GM18907 (cell line): ENCODE results near the gene RCAN1.

Experiments used
- ATAC-seq: cut with Tn5 transposase; IDR thresholded peaks from one replicate; pipeline ENCODE4 v1.9.1; 2021; ENCODE audit warnings: mild to moderate bottlenecking, moderate library complexity; ENCODE audit not compliant: unreplicated experiment

RCAN1 gene

GRCh38 chr21:34545079-34545884 is 69.6 kb downstream of the RCAN1 start:
- peak; percentile 88 for ATAC-seq

- no peak for ATAC-seq
Measured at GRCh38 chr21:34544032-34544496, 70.8 kb downstream of the RCAN1 start.

GRCh38 chr21:34543017-34543416 is 71.9 kb downstream of the RCAN1 start:
- no peak for ATAC-seq

GRCh38 chr21:34540206-34540605 is 74.7 kb downstream of the RCAN1 start:
- no peak for ATAC-seq

GRCh38 chr21:34537838-34538237 is 77.1 kb downstream of the RCAN1 start:
- ATAC-seq: no peak

GRCh38 chr21:34536820-34537219 is 78.1 kb downstream of the RCAN1 start:
- ATAC-seq: no peak

- ATAC-seq: no peak
Measured at GRCh38 chr21:34536311-34536710, 78.6 kb downstream of the RCAN1 start.

GRCh38 chr21:34535886-34536285 is 79.0 kb downstream of the RCAN1 start:
- no peak for ATAC-seq

GRCh38 chr21:34534522-34534921 is 80.4 kb downstream of the RCAN1 start:
- ATAC-seq: no peak

- ATAC-seq: no peak
Measured at GRCh38 chr21:34533938-34534337, 81.0 kb downstream of the RCAN1 start.

- ATAC-seq: no peak
Measured at GRCh38 chr21:34531399-34531798, 83.5 kb downstream of the RCAN1 start.

GRCh38 chr21:34530261-34530660 is 84.7 kb downstream of the RCAN1 start:
- ATAC-seq: no peak

GRCh38 chr21:34528131-34528561 is 86.8 kb downstream of the RCAN1 start:
- ATAC-seq: no peak

GRCh38 chr21:34526618-34527290 is 88.2 kb downstream of the RCAN1 start:
- no peak for ATAC-seq

GRCh38 chr21:34526241-34526617 is 88.7 kb downstream of the RCAN1 start:
- ATAC-seq: no peak

- ATAC-seq: no peak
Measured at GRCh38 chr21:34524646-34525601, 90.0 kb downstream of the RCAN1 start.

- no peak for ATAC-seq
Measured at GRCh38 chr21:34523019-34523555, 91.8 kb downstream of the RCAN1 start.

- ATAC-seq: no peak
Measured at GRCh38 chr21:34522284-34522683, 92.6 kb downstream of the RCAN1 start.

GRCh38 chr21:34521561-34521960 is 93.4 kb downstream of the RCAN1 start:
- ATAC-seq: no peak

- no peak for ATAC-seq
Measured at GRCh38 chr21:34520764-34521508, 94.0 kb downstream of the RCAN1 start.
